ENCODE measurements around the gene DIAPH2. TPM values are rescaled to one million over a fixed set of nuclear protein-coding genes. Genes with fewer than 3 reads are reported as not detected.
A peak's percentile ranks its signal among the peaks of the same experiment; 100 is the strongest.
"Not testable (repeated sequence)": the region's sequence is repeated elsewhere in the genome, so short reads cannot be mapped to it uniquely, and the experiment has no call there.

Gene DIAPH2
- polyA plus RNA-seq, 1 experiment: 3.1 TPM

- TF ChIP-seq, protein P1, sequence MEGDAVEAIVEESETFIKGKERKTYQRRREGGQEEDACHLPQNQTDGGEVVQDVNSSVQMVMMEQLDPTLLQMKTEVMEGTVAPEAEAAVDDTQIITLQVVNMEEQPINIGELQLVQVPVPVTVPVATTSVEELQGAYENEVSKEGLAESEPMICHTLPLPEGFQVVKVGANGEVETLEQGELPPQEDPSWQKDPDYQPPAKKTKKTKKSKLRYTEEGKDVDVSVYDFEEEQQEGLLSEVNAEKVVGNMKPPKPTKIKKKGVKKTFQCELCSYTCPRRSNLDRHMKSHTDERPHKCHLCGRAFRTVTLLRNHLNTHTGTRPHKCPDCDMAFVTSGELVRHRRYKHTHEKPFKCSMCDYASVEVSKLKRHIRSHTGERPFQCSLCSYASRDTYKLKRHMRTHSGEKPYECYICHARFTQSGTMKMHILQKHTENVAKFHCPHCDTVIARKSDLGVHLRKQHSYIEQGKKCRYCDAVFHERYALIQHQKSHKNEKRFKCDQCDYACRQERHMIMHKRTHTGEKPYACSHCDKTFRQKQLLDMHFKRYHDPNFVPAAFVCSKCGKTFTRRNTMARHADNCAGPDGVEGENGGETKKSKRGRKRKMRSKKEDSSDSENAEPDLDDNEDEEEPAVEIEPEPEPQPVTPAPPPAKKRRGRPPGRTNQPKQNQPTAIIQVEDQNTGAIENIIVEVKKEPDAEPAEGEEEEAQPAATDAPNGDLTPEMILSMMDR (IDR thresholded peaks at IDR 0.05; ENCODE audit: insufficient read depth, low read depth, low read length): no peak
- Histone ChIP-seq H3K36me3 (ENCODE audit: control insufficient read depth, insufficient read depth, low read length) (no peaks in the 10 kb centered on the region), H3K27me3 (ENCODE audit: control insufficient read depth, insufficient read depth, low read length) (no peaks in the 10 kb centered on the region), H3K4me3 (ENCODE audit: low read depth, low read length) (no peak overlapping the region)
- POLR2A ChIA-PET: no interaction called here
- no peak for DNase-seq (ENCODE audit: low read depth)
- CTCF ChIA-PET: no interaction called here
These were observed 156.7 kb downstream of the DIAPH2 start for GRCh38 chrX:96841325-96841724.

DNA sequence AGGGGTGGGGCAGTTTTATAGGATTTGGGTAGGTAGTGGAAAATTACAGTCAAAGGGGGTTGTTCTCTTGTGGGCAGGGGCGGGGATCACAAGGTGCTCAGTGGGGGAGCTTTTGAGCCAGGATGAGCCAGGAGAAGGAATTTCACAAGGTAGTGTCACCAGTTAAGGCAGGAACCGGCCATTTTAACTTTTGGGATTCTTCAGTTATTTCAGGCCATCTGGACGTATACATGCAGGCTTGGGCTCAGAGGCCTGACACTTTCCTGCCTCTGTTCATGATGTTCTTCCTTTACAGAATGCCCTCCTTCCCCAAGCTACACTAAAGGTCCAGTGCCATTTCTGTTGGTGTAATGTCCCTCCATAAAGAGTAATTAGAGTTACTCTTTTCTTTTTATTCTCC is 157.2 kb downstream of the DIAPH2 start:
- H3K36me3 ChIP-seq (ENCODE audit: control insufficient read depth, insufficient read depth, low read length); POLR2A ChIA-PET; H3K27me3 ChIP-seq (ENCODE audit: control insufficient read depth, insufficient read depth, low read length); H3K4me3 ChIP-seq (ENCODE audit: low read depth, low read length); CTCF ChIA-PET; DNase-seq (ENCODE audit: low read depth): not testable (repeated sequence)

DNA sequence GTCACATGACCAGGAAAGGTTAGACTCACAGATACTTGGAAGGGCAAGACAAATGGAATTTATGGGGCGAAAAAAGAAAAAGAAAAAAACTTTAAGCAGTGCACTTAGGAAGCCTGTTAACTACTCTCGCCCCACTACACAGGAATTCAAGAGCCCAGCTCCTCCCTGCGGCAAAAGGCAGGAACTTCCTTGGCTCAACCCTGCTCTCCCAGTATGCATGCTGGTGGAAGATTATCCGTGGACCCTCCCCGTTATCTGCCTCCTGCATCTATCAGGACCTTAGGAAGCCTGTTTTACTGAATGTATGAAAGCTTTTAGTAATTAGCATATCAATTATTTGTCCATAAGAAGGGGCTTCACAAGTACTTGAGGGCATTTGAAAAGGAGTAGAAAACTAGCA is 158.9 kb downstream of the DIAPH2 start:
- Histone ChIP-seq H3K36me3 (ENCODE audit: control insufficient read depth, insufficient read depth, low read length) (no peaks in the 10 kb centered on the region), H3K4me3 (ENCODE audit: low read depth, low read length) (no peak overlapping the region), H3K27me3 (ENCODE audit: control insufficient read depth, insufficient read depth, low read length) (no peaks in the 10 kb centered on the region)
- TF ChIP-seq, protein P1 (IDR thresholded peaks at IDR 0.05; ENCODE audit: insufficient read depth, low read depth, low read length): peak; percentile 23; the same call in 1 of the 2 replicates
- CTCF ChIA-PET: interaction anchor here (0.6 kb wide), 1 partner anchor 121 kb away, joined by 3 read pairs; no protein-coding TSS in a partner anchor
- no peak for DNase-seq (ENCODE audit: low read depth)
- POLR2A ChIA-PET: no interaction called here

DNA sequence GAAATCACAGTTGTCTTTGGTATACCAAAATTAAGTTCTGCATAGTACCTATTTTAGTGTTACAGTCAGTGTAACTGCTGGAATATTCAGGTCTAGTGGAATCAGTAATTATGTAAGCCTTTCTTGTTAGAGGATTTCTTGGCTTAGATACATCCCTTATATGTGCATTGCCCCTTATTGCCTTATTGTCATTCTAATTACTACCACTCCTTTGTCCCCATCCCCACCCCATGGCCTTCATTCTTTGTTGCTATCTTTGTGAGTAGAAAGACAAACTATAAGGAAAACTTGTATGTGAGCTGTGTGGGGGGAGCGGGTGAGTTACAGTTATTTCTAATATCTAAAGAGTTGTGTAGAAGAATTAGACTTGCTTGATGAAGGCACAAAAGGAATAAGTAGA is 162.2 kb downstream of the DIAPH2 start:
- POLR2A ChIA-PET: no interaction called here
- no peak for DNase-seq (ENCODE audit: low read depth)
- CTCF ChIA-PET: interaction anchor here (0.6 kb wide), 1 partner anchor 38 kb away, joined by 3 read pairs; no protein-coding TSS in a partner anchor
- Histone ChIP-seq H3K36me3 (ENCODE audit: control insufficient read depth, insufficient read depth, low read length) (no peaks in the 10 kb centered on the region), H3K4me3 (ENCODE audit: low read depth, low read length) (no peak overlapping the region), H3K27me3 (ENCODE audit: control insufficient read depth, insufficient read depth, low read length) (no peaks in the 10 kb centered on the region)
- TF ChIP-seq, protein P1 (IDR thresholded peaks at IDR 0.05; ENCODE audit: insufficient read depth, low read depth, low read length): no peak

DNA sequence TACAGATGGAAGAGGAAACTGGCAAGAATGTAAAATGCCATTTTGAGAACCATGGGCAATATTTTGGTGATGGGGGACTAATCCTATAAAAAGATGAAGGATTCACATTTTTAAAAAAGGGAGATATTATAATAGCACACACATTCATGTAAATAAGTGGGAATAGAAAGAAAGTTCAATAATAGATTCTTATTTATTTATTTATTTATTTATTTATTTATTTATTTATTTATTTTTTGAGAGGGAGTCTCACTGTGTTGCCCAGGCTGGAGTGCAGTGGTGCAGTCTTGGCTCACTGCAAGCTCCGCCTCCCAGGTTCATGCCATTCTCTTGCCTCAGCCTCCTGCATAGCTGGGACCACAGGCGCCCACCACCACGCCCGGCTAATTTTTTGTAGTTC is 174.8 kb downstream of the DIAPH2 start:
- DNase-seq (ENCODE audit: low read depth); H3K36me3 ChIP-seq (ENCODE audit: control insufficient read depth, insufficient read depth, low read length); POLR2A ChIA-PET; H3K4me3 ChIP-seq (ENCODE audit: low read depth, low read length); H3K27me3 ChIP-seq (ENCODE audit: control insufficient read depth, insufficient read depth, low read length): not testable (repeated sequence)
- CTCF ChIA-PET: interaction anchor here (0.7 kb wide), 1 partner anchor 77 kb away, joined by 4 read pairs; no protein-coding TSS in a partner anchor

- TF ChIP-seq, protein P1 (IDR thresholded peaks at IDR 0.05; ENCODE audit: insufficient read depth, low read depth, low read length): no peak
- ChIA-PET CTCF (no interaction called here), POLR2A (no interaction called here)
- no peak overlapping the region for H3K4me3 ChIP-seq (ENCODE audit: low read depth, low read length)
- no peaks in the 10 kb centered on the region for H3K27me3 ChIP-seq (ENCODE audit: control insufficient read depth, insufficient read depth, low read length)
- H3K36me3 ChIP-seq (ENCODE audit: control insufficient read depth, insufficient read depth, low read length): no peaks in the 10 kb centered on the region
- DNase-seq (ENCODE audit: low read depth): no peak
These were observed 176.6 kb downstream of the DIAPH2 start for GRCh38 chrX:96861218-96861617.
